RWPE1 (cell line): Measurements from ENCODE around the gene FKBP11.

Experiments
- CTCF ChIA-PET: fragments of 350-600 bp; sonication (Branson Sonifier 250); formaldehyde crosslinking; extraction: SDS; loops from one replicate; lab custom pipeline; 2021; lab: Yijun Ruan, JAX
- POLR2A ChIA-PET: fragments of 400-600 bp; formaldehyde crosslinking; extraction: SDS; loops from one replicate; lab custom pipeline; 2020; ENCODE audit warnings: antibody characterized with exemption; ENCODE audit not compliant: low non-redundant PET; lab: Yijun Ruan, JAX
- DNase-seq: peaks from one replicate; pipeline ENCODE4 v3.0.0; 2012; ENCODE audit warnings: low spot score
- H3K27ac ChIP-seq: fragments of 450-650 bp; 2 replicates; pipeline ENCODE4 v1.5.1; 2017
- TF ChIP-seq, protein P1 (sequence below): fragments of 450-650 bp; conservative IDR thresholded peaks from 2 replicates; pipeline ENCODE4 v1.5.1; 2017; ENCODE audit warnings: low read depth, mild to moderate bottlenecking

FKBP11 gene

DNA sequence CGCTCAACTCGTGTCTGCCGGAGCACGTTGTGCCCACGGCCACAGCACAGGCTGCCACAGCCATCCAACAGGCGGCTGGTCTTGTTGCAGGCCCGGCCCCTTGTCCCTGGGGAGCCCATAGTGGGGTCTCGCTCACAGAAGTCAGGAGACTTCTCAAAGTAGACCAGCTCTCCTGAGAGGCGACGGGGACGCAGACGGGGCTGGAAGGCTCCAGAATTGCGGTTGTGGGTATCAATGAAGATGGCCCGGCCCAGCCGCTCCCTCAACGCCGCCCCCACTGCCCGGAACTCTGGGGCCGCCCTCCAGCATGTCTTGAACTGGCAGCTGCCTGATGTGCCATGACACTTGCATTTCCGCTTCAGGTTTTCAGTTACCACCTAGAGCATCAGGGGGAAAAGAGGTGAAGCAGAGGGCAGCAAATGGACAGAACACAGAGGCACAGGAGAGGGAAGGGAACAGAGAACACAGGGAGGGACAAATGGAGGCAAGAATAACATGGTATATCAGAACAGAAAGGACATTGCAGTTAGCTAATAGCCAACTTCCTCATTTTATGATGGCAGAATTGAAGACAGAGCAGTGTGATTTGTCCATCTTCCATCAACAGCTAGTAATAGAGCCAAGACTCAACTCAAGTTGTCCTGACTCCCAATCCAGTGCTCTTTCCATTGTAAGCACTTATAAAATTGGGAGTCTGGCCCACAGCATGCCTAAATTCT, 41.0 kb upstream of the FKBP11 start:
- TF ChIP-seq, protein P1, sequence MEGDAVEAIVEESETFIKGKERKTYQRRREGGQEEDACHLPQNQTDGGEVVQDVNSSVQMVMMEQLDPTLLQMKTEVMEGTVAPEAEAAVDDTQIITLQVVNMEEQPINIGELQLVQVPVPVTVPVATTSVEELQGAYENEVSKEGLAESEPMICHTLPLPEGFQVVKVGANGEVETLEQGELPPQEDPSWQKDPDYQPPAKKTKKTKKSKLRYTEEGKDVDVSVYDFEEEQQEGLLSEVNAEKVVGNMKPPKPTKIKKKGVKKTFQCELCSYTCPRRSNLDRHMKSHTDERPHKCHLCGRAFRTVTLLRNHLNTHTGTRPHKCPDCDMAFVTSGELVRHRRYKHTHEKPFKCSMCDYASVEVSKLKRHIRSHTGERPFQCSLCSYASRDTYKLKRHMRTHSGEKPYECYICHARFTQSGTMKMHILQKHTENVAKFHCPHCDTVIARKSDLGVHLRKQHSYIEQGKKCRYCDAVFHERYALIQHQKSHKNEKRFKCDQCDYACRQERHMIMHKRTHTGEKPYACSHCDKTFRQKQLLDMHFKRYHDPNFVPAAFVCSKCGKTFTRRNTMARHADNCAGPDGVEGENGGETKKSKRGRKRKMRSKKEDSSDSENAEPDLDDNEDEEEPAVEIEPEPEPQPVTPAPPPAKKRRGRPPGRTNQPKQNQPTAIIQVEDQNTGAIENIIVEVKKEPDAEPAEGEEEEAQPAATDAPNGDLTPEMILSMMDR: no peak
- H3K27ac ChIP-seq: no peak overlapping the region
- POLR2A ChIA-PET: no interaction called here
- CTCF ChIA-PET: interaction anchor here (0.6 to 1.4 kb wide), 3 partner anchors 12 to 75 kb away, joined by 3 to 11 read pairs (median 3); partner anchors contain the start of gene WNT1
- DNase-seq: no peak

DNA sequence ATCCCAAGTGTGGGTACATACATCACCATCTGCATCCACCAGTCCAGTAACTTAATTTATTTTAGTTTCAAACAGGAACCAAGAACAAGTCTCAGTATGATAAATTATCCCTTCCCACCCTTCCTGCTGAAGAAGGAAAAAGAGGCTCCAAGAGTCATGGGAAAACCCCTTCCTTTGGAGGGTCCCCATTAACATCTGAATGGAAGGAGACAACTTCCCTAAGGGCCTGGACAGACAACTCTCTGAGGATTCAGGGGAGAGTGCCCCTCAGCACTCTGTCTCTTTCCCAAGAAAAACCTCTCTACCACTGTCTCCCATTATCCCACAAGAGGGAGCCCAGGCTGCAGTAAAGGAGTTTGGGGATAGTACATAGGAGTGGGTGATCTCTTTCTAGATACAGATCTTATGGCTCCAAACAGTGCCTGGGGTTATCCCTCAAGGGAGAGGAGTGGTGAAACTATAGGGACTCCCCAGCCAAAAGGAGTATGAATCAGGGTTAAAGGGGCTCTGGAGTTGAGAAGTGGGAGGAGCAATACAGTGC, 40.1 kb upstream of the FKBP11 start:
- TF ChIP-seq, protein P1: peak; percentile 27; the same call in 1 of the 2 replicates
- DNase-seq: peak; percentile 30
- no peak overlapping the region for H3K27ac ChIP-seq
- POLR2A ChIA-PET: no interaction called here
- CTCF ChIA-PET: interaction anchor here (1.4 kb wide), 1 partner anchor 13 kb away, joined by 11 read pairs; the partner anchor contains the start of gene WNT1

DNA sequence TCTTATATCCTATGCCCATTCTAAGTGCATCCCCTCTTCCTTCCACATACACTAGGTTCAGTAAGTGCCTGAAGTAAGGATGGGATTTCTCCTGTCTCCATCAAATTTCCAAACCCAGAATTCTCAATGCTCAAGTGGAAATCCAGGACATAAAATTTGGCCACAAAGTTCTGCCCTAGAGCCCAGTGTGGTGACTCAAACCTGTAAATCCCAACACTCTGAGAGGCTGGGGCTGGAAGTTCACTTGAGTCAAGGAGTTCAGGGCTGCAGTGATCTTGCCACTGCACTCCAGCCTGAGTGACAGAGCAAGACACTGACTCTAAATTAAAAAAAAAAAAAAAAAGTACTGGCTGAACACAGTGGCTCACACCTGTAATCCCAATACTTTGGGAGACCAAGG, 36.5 kb upstream of the FKBP11 start:
- POLR2A ChIA-PET: no interaction called here

DNA sequence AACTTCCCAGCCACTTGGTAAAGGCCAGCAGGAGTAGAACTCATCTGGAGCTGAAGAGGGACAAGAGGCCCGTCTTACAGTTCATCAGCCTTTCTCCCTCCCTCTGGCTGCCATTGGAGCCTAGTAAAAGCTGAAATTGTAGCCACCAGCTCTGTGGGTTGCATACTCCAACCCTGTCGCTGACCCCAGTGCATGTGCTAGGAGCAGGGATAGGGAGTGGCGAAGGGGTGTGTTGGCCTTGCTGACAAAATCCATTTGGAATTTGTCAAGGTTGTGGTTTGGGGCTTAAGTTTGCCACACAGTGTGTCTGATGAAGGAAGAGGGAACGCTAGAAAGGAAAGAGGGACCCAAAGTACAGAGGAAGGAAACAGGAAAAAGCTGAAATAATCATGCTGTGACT, 36.0 kb upstream of the FKBP11 start:
- TF ChIP-seq, protein P1: no peak
- DNase-seq: no peak
- ChIA-PET POLR2A (no interaction called here), CTCF (no interaction called here)
- H3K27ac ChIP-seq: no peak overlapping the region

More for the DNA sequence above, 36.5 kb upstream of the FKBP11 start:
- no peak overlapping the region for H3K27ac ChIP-seq
- no peak for DNase-seq
- CTCF ChIA-PET: interaction anchor here (0.6 kb wide), 1 partner anchor 112 kb away, joined by 3 read pairs; no protein-coding TSS in a partner anchor
- TF ChIP-seq, protein P1: no peak

DNA sequence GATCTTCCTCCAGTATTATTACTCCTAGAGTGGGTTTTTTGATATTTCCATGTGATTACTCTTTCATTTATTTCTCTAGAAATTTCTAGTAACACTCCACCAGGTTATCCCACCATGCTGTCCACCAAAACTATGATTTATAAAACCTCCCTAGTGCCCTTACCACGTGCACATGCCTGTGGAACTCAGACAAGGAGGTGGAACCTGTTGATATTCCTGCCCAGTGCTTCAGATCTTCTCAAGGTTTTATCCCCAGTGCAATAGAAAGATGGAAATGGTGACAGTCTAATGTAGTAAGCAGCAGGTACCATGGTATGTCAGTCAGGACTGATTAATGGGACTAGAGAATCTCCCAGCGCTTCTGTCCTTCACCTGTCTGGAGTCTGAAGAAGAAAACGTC, 35.5 kb upstream of the FKBP11 start:
- ChIA-PET CTCF (no interaction called here), POLR2A (no interaction called here)
- TF ChIP-seq, protein P1: no peak

DNA sequence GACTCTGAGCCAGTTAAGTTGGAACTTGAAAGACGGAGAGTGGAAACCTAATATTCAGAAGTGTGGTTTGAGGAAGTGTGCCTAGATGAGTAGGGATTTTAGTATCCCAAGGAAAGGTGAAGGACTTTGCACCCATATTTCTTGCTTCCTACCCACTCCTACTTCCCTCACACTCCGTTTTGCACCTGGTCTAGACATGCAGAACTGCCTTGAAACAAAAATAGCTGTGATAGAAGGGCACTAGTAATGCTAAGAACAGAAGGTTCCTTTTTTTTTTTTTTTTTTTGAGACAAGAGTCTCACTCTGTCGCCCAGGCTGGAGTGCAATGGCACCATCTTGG, 32.7 kb upstream of the FKBP11 start:
- peak overlapping the region; percentile 88 for H3K27ac ChIP-seq
- ChIA-PET POLR2A (interaction anchor here (0.6 to 0.9 kb wide), 2 partner anchors 106 to 243 kb away, joined by 3 to 6 read pairs; partner anchors contain the start of gene DDX23), CTCF (interaction anchor here (0.6 to 1.4 kb wide), 4 partner anchors 20 to 105 kb away, joined by 3 to 7 read pairs (median 5); partner anchors contain the start of gene WNT1)
- DNase-seq: no peak
- TF ChIP-seq, protein P1: no peak

More for the DNA sequence above, 35.5 kb upstream of the FKBP11 start:
- no peak overlapping the region for H3K27ac ChIP-seq
- DNase-seq: no peak
